Measurements from ENCODE around the gene RNF157. TPM values are rescaled to one million over a fixed set of nuclear protein-coding genes. Genes with fewer than 3 reads are reported as not detected.

Gene RNF157
- total RNA-seq, 1 donor from 2014 or later = 3.3 TPM

Other genes starting within 250 kb of the RNF157 start
- gene CDK3, start 239.6 kb downstream of the RNF157 start, total RNA-seq = 11.9 TPM
- gene EVPL, start 213.2 kb downstream of the RNF157 start, total RNA-seq = 14.9 TPM
- 69.8 TPM for gene SRP68, start 168.0 kb downstream of the RNF157 start, total RNA-seq
- 0.20 TPM for gene GALR2, start 165.7 kb downstream of the RNF157 start, total RNA-seq
- gene ZACN, start 161.3 kb downstream of the RNF157 start, total RNA-seq = not detected
- 163 TPM for gene EXOC7, start 136.7 kb downstream of the RNF157 start, total RNA-seq
- gene FOXJ1, start 99.2 kb downstream of the RNF157 start, total RNA-seq = not detected
- gene UBALD2, start 24.9 kb upstream of the RNF157 start, total RNA-seq = 109 TPM
- 3.8 TPM for gene QRICH2, start 67.8 kb upstream of the RNF157 start, total RNA-seq
- gene PRPSAP1, start 113.4 kb upstream of the RNF157 start, total RNA-seq = 52.2 TPM
- 4.0 TPM for gene SPHK1, start 144.1 kb upstream of the RNF157 start, total RNA-seq
- 26.0 TPM for gene UBE2O, start 212.7 kb upstream of the RNF157 start, total RNA-seq
- not detected for gene AANAT, start 227.1 kb upstream of the RNF157 start, total RNA-seq